ENCODE measurements around the gene HNRNPDL. TPM values are rescaled to one million over a fixed set of nuclear protein-coding genes. Genes with fewer than 3 reads are reported as not detected.

HNRNPDL gene
- total and polyA plus RNA-seq, 7 donors = 145 to 488 (median 362) TPM

DNA sequence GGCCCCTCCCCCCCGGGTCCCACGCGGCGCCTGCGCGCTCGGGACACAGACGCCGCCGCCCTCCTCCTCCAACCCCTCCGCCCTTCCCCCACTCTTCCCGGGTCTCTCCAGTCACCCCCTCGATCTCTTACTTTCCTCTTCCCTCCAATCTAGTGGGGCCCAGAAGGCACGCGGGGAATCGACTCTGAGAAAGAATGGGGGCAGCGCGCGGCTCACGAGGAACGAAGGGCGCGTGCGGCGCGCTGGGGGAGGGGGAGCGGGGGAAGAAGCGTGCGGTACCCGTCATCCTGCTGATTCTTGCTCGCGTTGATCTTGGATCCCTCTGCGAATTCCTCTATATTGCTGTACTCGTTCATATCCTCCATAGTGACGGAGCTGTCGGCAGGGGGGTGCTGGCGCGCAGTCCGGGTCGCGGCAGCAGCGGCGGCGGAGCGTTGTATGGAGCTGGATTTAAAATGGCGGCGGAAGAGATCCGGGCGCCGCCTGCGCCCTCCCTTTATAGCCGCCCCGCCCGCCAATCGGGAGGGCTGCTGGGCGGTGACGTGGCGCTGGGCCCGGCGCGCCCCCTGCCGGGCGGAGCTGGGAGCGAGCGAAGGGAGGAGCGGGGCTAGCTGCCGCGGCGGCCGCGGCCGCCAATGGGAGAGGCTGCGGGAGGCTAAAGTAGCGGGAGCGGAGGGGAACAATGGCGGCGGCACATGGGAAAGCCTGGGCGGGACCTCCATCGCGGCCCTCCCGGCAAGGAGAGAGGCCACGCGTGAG is 1.1 kb downstream of the HNRNPDL start:
- TF ChIP-seq, protein P1, sequence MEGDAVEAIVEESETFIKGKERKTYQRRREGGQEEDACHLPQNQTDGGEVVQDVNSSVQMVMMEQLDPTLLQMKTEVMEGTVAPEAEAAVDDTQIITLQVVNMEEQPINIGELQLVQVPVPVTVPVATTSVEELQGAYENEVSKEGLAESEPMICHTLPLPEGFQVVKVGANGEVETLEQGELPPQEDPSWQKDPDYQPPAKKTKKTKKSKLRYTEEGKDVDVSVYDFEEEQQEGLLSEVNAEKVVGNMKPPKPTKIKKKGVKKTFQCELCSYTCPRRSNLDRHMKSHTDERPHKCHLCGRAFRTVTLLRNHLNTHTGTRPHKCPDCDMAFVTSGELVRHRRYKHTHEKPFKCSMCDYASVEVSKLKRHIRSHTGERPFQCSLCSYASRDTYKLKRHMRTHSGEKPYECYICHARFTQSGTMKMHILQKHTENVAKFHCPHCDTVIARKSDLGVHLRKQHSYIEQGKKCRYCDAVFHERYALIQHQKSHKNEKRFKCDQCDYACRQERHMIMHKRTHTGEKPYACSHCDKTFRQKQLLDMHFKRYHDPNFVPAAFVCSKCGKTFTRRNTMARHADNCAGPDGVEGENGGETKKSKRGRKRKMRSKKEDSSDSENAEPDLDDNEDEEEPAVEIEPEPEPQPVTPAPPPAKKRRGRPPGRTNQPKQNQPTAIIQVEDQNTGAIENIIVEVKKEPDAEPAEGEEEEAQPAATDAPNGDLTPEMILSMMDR (IDR thresholded peaks at IDR 0.05) = peak; percentile 96
- Histone ChIP-seq H3K9me3 (no peaks in the 10 kb centered on the region), H3K4me1 (peaks cover 28% of the 10 kb centered on the region), H3K27ac (peak overlapping the region; percentile 99), H3K36me3 (ENCODE audit: insufficient read depth in 1 of 2, low read depth in 1 of 2) (peaks cover 4 to 40% of the 10 kb centered on the region in 2 donors), H3K4me3 (peak overlapping the region; percentile 81), H3K27me3 (ENCODE audit: insufficient read depth in 3 of 3, low read length in 2 of 3) (no peaks in the 10 kb centered on the region)
- intact Hi-C loops (cut with DNase I) = loop anchor here (1.0 to 2.0 kb wide), 2 partner anchors 54 to 55 kb away; no protein-coding TSS in a partner anchor
- ATAC-seq (peak; percentile 86 to 87 (median 86)), DNase-seq (peak; percentile 93 to 97)
- WGBS, 3 donors = 0 to 1% (median 1%) methylated on average over 66 to 83 of the region's 83 CpGs

DNA sequence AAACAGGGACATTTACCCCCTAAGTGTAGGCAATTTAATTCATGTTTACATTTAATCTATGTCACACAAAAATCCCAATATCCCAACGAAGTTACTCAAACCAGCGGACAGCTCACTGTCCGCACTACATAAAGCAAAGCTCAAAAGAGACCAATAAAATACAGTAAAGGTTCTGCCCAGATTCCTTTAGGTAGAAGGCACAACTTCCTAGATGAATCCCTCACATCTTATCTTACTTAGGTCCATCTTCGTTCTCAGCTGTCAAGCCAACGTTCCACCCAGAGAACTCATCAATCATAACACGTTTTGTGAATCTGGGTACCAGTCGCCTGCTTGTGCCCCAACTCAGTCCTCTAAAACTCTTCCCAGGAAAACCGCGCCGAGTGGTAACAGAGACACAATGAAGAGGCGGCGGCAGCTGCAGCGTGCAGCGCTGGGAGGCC is 1.7 kb downstream of the HNRNPDL start:
- Histone ChIP-seq H3K36me3 (ENCODE audit: insufficient read depth in 1 of 2, low read depth in 1 of 2) (peaks cover 4 to 46% of the 10 kb centered on the region in 2 donors), H3K27ac (peak overlapping the region; percentile 99), H3K27me3 (ENCODE audit: insufficient read depth in 3 of 3, low read length in 2 of 3) (no peaks in the 10 kb centered on the region), H3K9me3 (no peaks in the 10 kb centered on the region), H3K4me1 (peaks cover 28% of the 10 kb centered on the region), H3K4me3 (peak overlapping the region; percentile 81)
- 1% methylated on average over 14 of the region's 14 CpGs for WGBS, 3 donors
- no peak for DNase-seq
- ATAC-seq = no peak
- TF ChIP-seq, protein P1 (IDR thresholded peaks at IDR 0.05) = no peak
- intact Hi-C loops (cut with DNase I) = loop anchor here in 1 of 2 donors (2.0 kb wide), 1 partner anchor 54 kb away; no protein-coding TSS in a partner anchor

DNA sequence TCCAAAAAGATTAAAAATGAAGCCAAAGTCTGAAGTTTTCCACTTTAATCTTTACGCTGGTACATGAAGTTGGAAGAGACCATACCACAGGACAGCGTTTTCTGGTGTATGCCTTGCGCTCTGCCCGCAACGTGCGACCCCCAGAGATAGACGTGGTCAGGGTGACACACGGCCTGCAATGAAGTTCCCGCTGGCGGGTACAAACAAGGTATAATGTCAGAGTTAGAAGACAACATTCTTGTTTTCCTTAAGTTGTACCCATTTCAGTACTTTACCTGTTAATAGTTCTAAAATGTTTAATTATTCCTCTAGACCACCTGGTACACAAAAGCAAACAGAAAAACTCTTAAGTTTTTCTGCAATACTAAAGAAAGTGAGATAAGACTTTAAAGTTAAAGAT is 4.8 kb downstream of the HNRNPDL start:
- DNase-seq (no peak), ATAC-seq (no peak)
- WGBS, 3 donors = 84 to 87% (median 86%) methylated on average over 10 of the region's 10 CpGs
- Histone ChIP-seq H3K4me3 (no peak overlapping the region), H3K27ac (no peak overlapping the region), H3K36me3 (ENCODE audit: insufficient read depth in 1 of 2, low read depth in 1 of 2) (peaks cover 4 to 62% of the 10 kb centered on the region in 2 donors), H3K4me1 (peaks cover 21% of the 10 kb centered on the region), H3K9me3 (no peaks in the 10 kb centered on the region), H3K27me3 (ENCODE audit: insufficient read depth in 3 of 3, low read length in 2 of 3) (no peaks in the 10 kb centered on the region)
- intact Hi-C loops (cut with DNase I) = no loop called here
- TF ChIP-seq, protein P1 (IDR thresholded peaks at IDR 0.05) = no peak

DNA sequence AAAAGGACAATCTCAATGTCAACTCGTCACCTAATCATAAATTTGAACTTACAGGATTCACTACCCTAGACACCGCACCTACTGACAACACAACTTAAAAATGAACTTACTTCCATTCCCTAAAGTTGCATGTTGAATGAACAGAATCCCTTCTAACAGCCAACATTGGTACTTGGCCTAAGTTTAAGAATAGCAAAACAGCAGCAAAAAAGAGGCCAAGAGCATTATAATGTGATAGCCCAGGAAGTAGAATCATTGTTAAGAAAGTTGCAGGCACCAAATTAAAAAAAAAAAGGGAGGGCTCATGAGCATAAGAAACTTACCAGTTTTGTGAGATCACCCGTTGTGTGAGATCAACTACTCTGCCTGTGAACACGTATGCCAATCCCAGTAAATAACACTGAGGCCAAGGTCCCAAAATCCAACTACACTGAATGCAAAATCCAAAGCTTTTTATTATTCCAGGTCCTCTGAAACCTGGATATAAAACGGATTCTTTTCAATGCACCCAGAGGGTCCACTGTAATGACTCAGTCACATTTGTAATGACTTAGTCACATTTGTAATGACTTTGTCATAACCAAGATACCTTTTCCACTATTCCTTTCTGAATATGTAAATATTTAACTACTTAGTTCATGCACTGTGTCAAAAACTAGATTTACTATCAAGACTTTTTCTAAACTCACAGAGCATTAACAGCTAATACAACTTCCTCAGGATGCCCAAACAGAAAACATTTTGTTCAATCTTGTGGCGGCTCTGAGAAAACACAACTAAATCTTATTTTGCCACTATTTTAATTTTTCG is 6.8 kb downstream of the HNRNPDL start:
- no peak overlapping the region for H3K27ac ChIP-seq
- ATAC-seq (peak in 1 of 4 donors; percentile 14), DNase-seq (no peak)
- peaks cover 21% of the 10 kb centered on the region for H3K4me1 ChIP-seq
- 79 to 87% (median 80%) methylated on average over 7 of the region's 7 CpGs for WGBS, 3 donors
- TF ChIP-seq, protein P1 (IDR thresholded peaks at IDR 0.05) = no peak
- no peak overlapping the region for H3K4me3 ChIP-seq
- intact Hi-C loops (cut with DNase I) = no loop called here
- H3K27me3 ChIP-seq (ENCODE audit: insufficient read depth in 3 of 3, low read length in 2 of 3) = no peaks in the 10 kb centered on the region
- H3K36me3 ChIP-seq (ENCODE audit: insufficient read depth in 1 of 2, low read depth in 1 of 2) = peaks cover 4 to 62% of the 10 kb centered on the region in 2 donors
- H3K9me3 ChIP-seq = no peaks in the 10 kb centered on the region

All from psoas muscle (tissue), 8 donors.